Nephron progenitor cell (in vitro differentiated cells): ENCODE results near the gene LPCAT1.
A peak's percentile ranks its signal among the peaks of the same experiment; 100 is the strongest.

ENCODE experiments used
- DNase-seq: peaks from one replicate; pipeline ENCODE4 v3.0.0; 2021
- H3K27ac Mint-ChIP-seq: 2 replicates; pipeline ENCODE4 v1.8.0; 2021; ENCODE audit warnings: mild to moderate bottlenecking, moderate library complexity, mixed read lengths
- H3K27me3 Mint-ChIP-seq: 2 replicates; pipeline ENCODE4 v1.8.0; 2021; ENCODE audit warnings: mild to moderate bottlenecking, low read depth, mixed read lengths; ENCODE audit not compliant: poor library complexity
- H3K36me3 Mint-ChIP-seq: 2 replicates; pipeline ENCODE4 v1.8.0; 2021; ENCODE audit warnings: low read depth, mixed read lengths
- H3K4me1 Mint-ChIP-seq: 2 replicates; pipeline ENCODE4 v1.8.0; 2021; ENCODE audit warnings: mixed read lengths
- H3K4me3 Mint-ChIP-seq: 2 replicates; pipeline ENCODE4 v1.8.0; 2021; ENCODE audit warnings: mild to moderate bottlenecking, moderate library complexity, mixed read lengths
- H3K9me3 Mint-ChIP-seq: 2 replicates; pipeline ENCODE4 v1.8.0; 2021; ENCODE audit warnings: mild to moderate bottlenecking, moderate library complexity, mixed read lengths
- TF ChIP-seq, protein P1 (sequence below): fragments of 200-600 bp; sonication (generic); IDR thresholded peaks from 2 replicates; pipeline ENCODE4 v1.5.0; 2021; ENCODE audit warnings: antibody characterized with exemption

The LPCAT1 gene

GRCh38 chr5:1471240-1471853 lies 52.4 kb downstream of the LPCAT1 start:
- Mint-ChIP-seq H3K4me3 (no peak overlapping the region), H3K9me3 (no peaks in the 10 kb centered on the region), H3K36me3 (peaks cover 34% of the 10 kb centered on the region), H3K27ac (no peak overlapping the region), H3K4me1 (no peaks in the 10 kb centered on the region), H3K27me3 (peaks cover 6% of the 10 kb centered on the region)
- DNase-seq = no peak
- TF ChIP-seq, protein P1, sequence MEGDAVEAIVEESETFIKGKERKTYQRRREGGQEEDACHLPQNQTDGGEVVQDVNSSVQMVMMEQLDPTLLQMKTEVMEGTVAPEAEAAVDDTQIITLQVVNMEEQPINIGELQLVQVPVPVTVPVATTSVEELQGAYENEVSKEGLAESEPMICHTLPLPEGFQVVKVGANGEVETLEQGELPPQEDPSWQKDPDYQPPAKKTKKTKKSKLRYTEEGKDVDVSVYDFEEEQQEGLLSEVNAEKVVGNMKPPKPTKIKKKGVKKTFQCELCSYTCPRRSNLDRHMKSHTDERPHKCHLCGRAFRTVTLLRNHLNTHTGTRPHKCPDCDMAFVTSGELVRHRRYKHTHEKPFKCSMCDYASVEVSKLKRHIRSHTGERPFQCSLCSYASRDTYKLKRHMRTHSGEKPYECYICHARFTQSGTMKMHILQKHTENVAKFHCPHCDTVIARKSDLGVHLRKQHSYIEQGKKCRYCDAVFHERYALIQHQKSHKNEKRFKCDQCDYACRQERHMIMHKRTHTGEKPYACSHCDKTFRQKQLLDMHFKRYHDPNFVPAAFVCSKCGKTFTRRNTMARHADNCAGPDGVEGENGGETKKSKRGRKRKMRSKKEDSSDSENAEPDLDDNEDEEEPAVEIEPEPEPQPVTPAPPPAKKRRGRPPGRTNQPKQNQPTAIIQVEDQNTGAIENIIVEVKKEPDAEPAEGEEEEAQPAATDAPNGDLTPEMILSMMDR = no peak

DNA sequence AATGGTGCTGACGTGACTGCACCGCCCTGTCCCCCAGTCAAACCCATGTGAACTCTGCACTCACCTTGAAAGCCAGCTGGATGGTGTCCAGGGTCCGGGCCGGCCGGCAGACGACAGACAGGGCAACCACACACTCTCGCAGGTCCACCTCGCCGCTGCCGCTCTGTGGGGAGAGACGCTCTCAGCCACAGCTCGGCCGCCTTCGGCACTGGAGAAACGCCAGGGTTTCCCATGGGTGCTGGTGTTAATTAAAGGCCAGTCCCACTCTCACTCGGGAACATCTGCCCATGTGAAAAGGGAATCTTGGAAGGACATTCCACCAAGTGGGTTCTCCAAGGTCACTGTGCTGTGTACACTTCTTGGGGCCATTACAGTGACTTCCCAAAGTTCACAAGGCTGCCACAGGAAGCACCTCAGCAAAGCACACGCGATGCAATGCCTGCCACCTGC lies 53.0 kb downstream of the LPCAT1 start:
- no peak for DNase-seq
- H3K4me1 Mint-ChIP-seq = no peaks in the 10 kb centered on the region
- no peak overlapping the region for H3K27ac Mint-ChIP-seq
- no peak overlapping the region for H3K4me3 Mint-ChIP-seq
- H3K27me3 Mint-ChIP-seq = peaks cover 6% of the 10 kb centered on the region
- H3K36me3 Mint-ChIP-seq = peaks cover 40% of the 10 kb centered on the region
- TF ChIP-seq, protein P1 = no peak
- H3K9me3 Mint-ChIP-seq = peaks cover 2% of the 10 kb centered on the region

GRCh38 chr5:1468629-1469527 lies 54.9 kb downstream of the LPCAT1 start:
- H3K36me3 Mint-ChIP-seq = peaks cover 55% of the 10 kb centered on the region
- no peak overlapping the region for H3K27ac Mint-ChIP-seq
- peaks cover 6% of the 10 kb centered on the region for H3K27me3 Mint-ChIP-seq
- TF ChIP-seq, protein P1 = no peak
- peaks cover 12% of the 10 kb centered on the region for H3K9me3 Mint-ChIP-seq
- no peak for DNase-seq
- H3K4me1 Mint-ChIP-seq = no peaks in the 10 kb centered on the region
- H3K4me3 Mint-ChIP-seq = no peak overlapping the region

DNA sequence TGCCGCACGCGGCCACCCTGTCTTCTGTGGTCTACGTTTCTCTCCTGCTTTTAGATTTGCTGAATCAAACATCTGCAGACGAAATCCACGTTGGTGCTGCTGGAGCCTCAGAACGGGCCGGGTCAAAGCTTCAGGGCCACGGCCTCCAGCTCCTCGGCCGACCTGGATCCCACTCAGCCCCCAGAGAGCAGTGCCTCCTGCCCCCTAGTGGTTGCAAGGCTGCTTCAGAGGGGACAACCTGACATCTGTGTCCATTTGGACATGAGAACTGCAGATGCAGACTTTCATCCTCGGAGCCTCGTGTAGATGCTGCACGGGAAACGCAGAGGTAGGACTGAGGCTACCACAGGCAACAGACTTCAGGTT lies 55.5 kb downstream of the LPCAT1 start:
- no peaks in the 10 kb centered on the region for H3K4me1 Mint-ChIP-seq
- H3K27me3 Mint-ChIP-seq = peaks cover 6% of the 10 kb centered on the region
- H3K9me3 Mint-ChIP-seq = peaks cover 12% of the 10 kb centered on the region
- TF ChIP-seq, protein P1 = peak; percentile 56
- DNase-seq = peak; percentile 58
- H3K4me3 Mint-ChIP-seq = no peak overlapping the region
- H3K36me3 Mint-ChIP-seq = peaks cover 56% of the 10 kb centered on the region
- peak overlapping the region; percentile 87 for H3K27ac Mint-ChIP-seq

DNA sequence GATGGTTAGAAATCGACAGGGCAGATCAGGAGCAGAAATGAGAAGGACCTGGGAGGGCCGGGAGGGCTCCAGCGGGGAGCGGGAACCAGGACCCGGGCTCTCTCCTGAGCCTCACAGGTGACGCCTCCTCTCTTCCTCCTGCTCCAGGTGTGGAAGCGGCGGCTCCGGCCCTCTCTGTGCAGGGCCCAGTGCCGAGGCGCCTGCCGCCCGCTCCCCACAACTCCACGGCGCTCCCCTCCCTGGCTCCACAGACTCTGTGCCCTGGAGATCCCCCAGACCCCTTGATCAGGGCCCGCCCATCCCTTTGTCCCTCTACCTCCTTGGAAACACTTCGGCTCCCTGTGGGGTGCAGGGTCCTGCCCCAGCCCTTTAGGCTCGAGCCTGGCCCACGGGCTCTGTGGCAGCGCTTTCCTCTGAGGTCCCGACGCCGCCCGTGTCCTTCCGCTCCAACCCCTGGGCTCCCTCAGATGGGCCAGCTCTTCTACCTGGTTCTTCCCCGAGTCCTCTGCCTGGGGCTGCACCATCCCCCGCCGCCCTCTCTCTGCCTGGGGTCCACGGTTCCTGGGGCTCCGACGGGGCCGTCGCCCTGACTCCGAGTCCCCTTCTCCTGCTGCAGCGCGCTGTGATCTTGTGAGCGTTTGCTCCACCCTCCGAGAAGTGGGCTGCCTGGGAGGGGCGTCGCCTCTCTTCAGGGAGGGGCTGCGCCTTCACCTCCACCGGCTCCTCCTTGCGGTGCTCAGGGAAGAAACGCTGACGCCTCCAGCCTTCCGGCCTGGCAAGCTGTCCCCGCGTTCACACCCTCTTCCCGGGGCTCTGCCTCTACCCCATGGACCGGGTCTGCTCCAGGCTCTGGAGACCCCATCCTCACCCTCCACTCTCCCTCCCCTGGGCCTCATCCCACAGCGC lies 56.2 kb downstream of the LPCAT1 start:
- TF ChIP-seq, protein P1 = no peak
- Mint-ChIP-seq H3K4me3 (no peak overlapping the region), H3K36me3 (peaks cover 59% of the 10 kb centered on the region), H3K27ac (no peak overlapping the region), H3K4me1 (no peaks in the 10 kb centered on the region), H3K9me3 (peaks cover 12% of the 10 kb centered on the region), H3K27me3 (peaks cover 3% of the 10 kb centered on the region)
- DNase-seq = no peak
